ENCODE data around the gene MRTFB. TPM values are rescaled to one million over a fixed set of nuclear protein-coding genes. Genes with fewer than 3 reads are reported as not detected.

MRTFB gene
- total RNA-seq, 4 donors from 2014 or later: 17.1 to 77.8 (median 21.9) TPM

DNA sequence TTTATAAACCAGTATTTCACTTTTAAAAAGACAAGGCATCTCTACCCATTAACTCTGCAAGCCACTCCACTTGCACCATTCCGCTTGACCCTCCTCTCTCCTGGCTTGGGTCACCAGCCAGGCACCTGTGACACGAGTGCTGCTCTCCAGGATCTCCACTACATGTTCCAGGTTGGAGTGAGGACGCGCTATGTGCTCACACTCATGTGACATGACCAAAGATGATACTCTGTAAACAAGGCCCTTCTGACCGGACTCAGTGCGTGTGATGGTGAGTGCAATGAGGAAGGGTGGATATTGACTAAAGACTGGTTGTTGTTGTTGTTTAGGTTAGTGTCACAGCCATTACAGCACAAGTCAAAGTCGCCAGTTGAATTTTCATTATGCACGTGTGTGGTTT is 192.7 kb downstream of the MRTFB start:
- intact Hi-C loops (cut with DNase I): no loop called here

DNA sequence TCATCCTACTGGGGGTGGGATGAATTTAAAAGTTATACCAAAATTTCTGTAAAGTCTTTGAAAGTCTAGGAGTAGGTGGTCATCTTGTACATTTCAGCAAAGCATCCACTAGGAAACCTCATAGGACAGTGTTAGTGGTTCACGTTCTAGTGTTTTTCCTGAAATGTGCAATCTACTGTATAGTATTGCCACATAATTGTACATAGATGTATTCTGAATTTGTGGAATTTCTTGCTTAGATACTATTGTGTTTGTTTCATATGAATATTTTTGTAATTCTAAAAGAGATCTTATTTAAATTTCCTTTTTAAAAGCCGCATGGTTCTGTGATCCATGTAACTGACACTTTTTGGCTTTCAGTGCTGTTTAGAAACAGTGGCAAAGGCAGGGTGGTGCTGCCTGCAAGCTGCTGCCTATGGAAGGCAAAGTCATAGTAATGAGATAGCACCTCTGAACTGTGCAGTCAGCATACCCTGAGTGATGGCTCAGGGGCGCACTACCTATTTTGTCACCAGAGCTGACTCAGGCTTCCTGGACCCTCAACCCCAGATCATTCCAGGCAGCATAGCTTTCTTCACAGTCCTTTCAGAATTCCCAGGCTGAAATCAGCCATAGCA is 193.3 kb downstream of the MRTFB start:
- WGBS, 2 donors: 95 to 98% methylated on average over 3 of the region's 3 CpGs
- H3K27me3 ChIP-seq: no peaks in the 10 kb centered on the region
- H3K36me3 ChIP-seq: peaks cover 0 to 96% (median 14%) of the 10 kb centered on the region in 3 donors
- TF ChIP-seq CTCF (IDR thresholded peaks at IDR 0.05) (no peak), POLR2A (IDR thresholded peaks at IDR 0.05) (no peak)
- no peaks in the 10 kb centered on the region for H3K9me3 ChIP-seq
- intact Hi-C loops (cut with DNase I): no loop called here
- H3K4me3 ChIP-seq: no peak overlapping the region
- H3K27ac ChIP-seq: no peak overlapping the region
- no peak for DNase-seq
- no peaks in the 10 kb centered on the region for H3K4me1 ChIP-seq

More for the DNA sequence above, 192.7 kb downstream of the MRTFB start:
- H3K27me3 ChIP-seq: no peaks in the 10 kb centered on the region
- H3K36me3 ChIP-seq: peaks cover 0 to 100% (median 21%) of the 10 kb centered on the region in 3 donors
- WGBS, 2 donors: 95 to 96% methylated on average over 8 of the region's 8 CpGs
- H3K4me1 ChIP-seq: no peaks in the 10 kb centered on the region
- H3K4me3 ChIP-seq: no peak overlapping the region
- H3K9me3 ChIP-seq: no peaks in the 10 kb centered on the region
- TF ChIP-seq CTCF (IDR thresholded peaks at IDR 0.05) (no peak), POLR2A (IDR thresholded peaks at IDR 0.05) (no peak)
- no peak overlapping the region for H3K27ac ChIP-seq
- DNase-seq: no peak

DNA sequence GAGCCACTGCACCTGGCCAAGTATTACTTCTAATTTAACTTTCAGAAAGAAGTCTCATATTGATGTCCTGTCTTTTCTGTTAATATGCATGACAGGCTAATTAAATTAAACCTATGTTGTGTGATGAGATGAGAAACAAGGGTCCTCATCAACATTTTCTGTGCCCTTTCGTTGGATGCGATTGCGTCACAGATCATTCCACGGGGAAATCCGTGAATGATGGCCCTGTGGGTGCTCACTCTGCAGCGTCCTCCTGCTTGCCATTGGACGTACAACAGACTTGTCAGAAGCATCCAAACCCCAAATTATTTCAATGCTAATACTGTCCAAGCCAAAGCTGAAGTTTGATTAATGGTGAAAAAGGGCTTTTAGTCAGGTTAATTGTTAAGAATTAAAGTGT is 197.0 kb downstream of the MRTFB start:
- no peak for TF ChIP-seq CTCF (IDR thresholded peaks at IDR 0.05)
- TF ChIP-seq POLR2A (IDR thresholded peaks at IDR 0.05): no peak
- no peaks in the 10 kb centered on the region for H3K27me3 ChIP-seq
- intact Hi-C loops (cut with DNase I): no loop called here
- no peaks in the 10 kb centered on the region for H3K9me3 ChIP-seq
- no peak overlapping the region for H3K4me3 ChIP-seq
- H3K27ac ChIP-seq: no peak overlapping the region
- H3K36me3 ChIP-seq: peaks cover 0 to 59% (median 10%) of the 10 kb centered on the region in 3 donors
- DNase-seq: no peak
- no peaks in the 10 kb centered on the region for H3K4me1 ChIP-seq
- WGBS, 2 donors: 94 to 96% methylated on average over 7 of the region's 7 CpGs

DNA sequence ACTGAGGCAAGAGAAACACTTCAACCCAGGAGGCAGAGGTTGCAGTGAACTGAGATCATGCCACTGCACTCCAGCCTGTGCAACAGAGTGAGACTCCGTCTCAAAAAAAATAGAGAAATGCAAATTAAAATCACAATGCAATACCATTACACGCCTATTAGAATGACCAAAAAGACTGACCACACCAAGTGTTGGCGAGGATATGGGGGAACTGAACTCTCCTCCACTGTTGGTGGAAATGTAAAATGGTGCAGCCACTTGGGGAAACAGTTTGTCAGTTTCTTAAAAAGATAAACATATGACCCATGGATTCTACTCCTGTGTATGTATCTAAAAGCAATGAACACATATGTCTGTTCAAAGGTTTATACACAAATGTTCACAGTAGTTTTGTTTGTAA is 204.8 kb downstream of the MRTFB start:
- Histone ChIP-seq H3K27ac (no peak overlapping the region), H3K36me3 (no peaks in the 10 kb centered on the region), H3K4me3 (no peak overlapping the region), H3K27me3 (no peaks in the 10 kb centered on the region), H3K4me1 (no peaks in the 10 kb centered on the region), H3K9me3 (no peaks in the 10 kb centered on the region)
- no peak for TF ChIP-seq POLR2A (IDR thresholded peaks at IDR 0.05)
- TF ChIP-seq CTCF (IDR thresholded peaks at IDR 0.05): no peak
- no peak for DNase-seq
- intact Hi-C loops (cut with DNase I): no loop called here
- WGBS, 2 donors: 78 to 92% methylated on average over 3 of the region's 3 CpGs

DNA sequence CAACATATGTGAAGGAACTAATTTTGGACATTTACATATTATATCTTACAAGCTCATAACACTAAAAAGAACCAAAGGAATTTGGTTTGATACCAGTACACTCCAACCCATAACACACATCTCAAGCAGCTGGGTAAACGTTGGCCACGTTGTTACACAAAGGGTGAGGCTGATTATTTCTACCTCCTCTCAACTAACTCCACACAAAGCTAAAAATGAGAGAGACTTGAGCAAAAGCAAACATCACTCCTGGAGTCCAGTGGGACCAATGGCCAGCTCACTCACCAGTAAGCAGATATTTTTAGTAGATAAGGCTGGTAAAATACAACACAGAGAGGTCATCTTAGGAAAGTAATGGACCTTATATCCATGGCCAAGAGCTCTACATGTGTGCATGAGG is 207.6 kb downstream of the MRTFB start:
- DNase-seq: no peak
- Histone ChIP-seq H3K27me3 (no peaks in the 10 kb centered on the region), H3K4me3 (no peak overlapping the region), H3K4me1 (no peaks in the 10 kb centered on the region), H3K36me3 (no peaks in the 10 kb centered on the region), H3K9me3 (no peaks in the 10 kb centered on the region), H3K27ac (no peak overlapping the region)
- intact Hi-C loops (cut with DNase I): no loop called here
- 38 to 43% methylated on average over 2 of the region's 2 CpGs for WGBS, 2 donors
- no peak for TF ChIP-seq POLR2A (IDR thresholded peaks at IDR 0.05)

GRCh38 chr16:14280541-14280940 is 209.4 kb downstream of the MRTFB start:
- no peak overlapping the region for H3K27ac ChIP-seq
- H3K36me3 ChIP-seq: no peaks in the 10 kb centered on the region
- H3K4me3 ChIP-seq: no peak overlapping the region
- H3K9me3 ChIP-seq: no peaks in the 10 kb centered on the region
- H3K27me3 ChIP-seq: no peaks in the 10 kb centered on the region
- 79 to 88% methylated on average over 2 of the region's 2 CpGs for WGBS, 2 donors
- intact Hi-C loops (cut with DNase I): no loop called here
- peaks cover 0 to 10% (median 0%) of the 10 kb centered on the region in 3 donors for H3K4me1 ChIP-seq
- TF ChIP-seq CTCF (IDR thresholded peaks at IDR 0.05): no peak
- DNase-seq: no peak
